Tibial nerve (tissue), 4 donors: Measurements from ENCODE around the gene ALB. TPM values are rescaled to one million over a fixed set of nuclear protein-coding genes. Genes with fewer than 3 reads are reported as not detected.

Experiments
- DNase-seq, 2 donors: peaks; one replicate each; pipeline ENCODE4 v3.0.0-alpha.2; 2019; ENCODE audit warnings: low spot score in 2 of 2
- H3K27ac ChIP-seq, 4 donors: fragments of 200-600 bp; sonication (generic) in 3 of 4; one replicate each; pipeline ENCODE4 v1.5.1; 2017 to 2019; ENCODE audit warnings: mild to moderate bottlenecking in 1 of 4
- H3K27me3 ChIP-seq, 2 donors: fragments of 200-600 bp; sonication (generic) in 1 of 2; one replicate each; pipeline versions ENCODE4 v1.5.1 to v1.6.0; 2017 to 2019
- H3K36me3 ChIP-seq, 3 donors: fragments of 200-600 bp; sonication (generic); one replicate each; pipeline ENCODE4 v1.5.1; 2018 to 2019
- H3K4me1 ChIP-seq, 4 donors: fragments of 200-600 bp; sonication (generic) in 3 of 4; one replicate each; pipeline ENCODE4 v1.5.1; 2017 to 2019
- H3K4me3 ChIP-seq, 4 donors: fragments of 200-600 bp; sonication (generic) in 3 of 4; one replicate each; pipeline ENCODE4 v1.5.1; 2017 to 2019; ENCODE audit warnings: mild to moderate bottlenecking in 1 of 4, moderate library complexity in 1 of 4
- H3K9me3 ChIP-seq, 4 donors: fragments of 200-600 bp; sonication (generic) in 3 of 4; one replicate each; pipeline ENCODE4 v1.5.1; 2017 to 2019
- EP300 ChIP-seq, 2 donors: sonication (generic); formaldehyde crosslinking; IDR thresholded peaks; one replicate each; pipeline ENCODE4 v1.6.1; 2017; ENCODE audit warnings: antibody characterized with exemption in 2 of 2, mild to moderate bottlenecking in 1 of 2
- POLR2A ChIP-seq, 2 donors: fragments of 450-650 bp; IDR thresholded peaks; one replicate each; pipeline ENCODE4 v1.6.1; 2017; ENCODE audit warnings: antibody characterized with exemption in 2 of 2, mild to moderate bottlenecking in 2 of 2, moderate library complexity in 2 of 2
- WGBS, 2 donors: methylation state at CpG; one replicate each; pipeline ENCODE4 v1.1.5; 2018; 5-methylcytosine and 5-hydroxymethylcytosine counted together
- total RNA-seq, 4 donors: library from RNA; depleted of rRNA; stranded (reverse); fragments of >200 nt; gene quantifications; one replicate each; pipeline ENCODE4 v1.1.0, GENCODE V29; 2016
- TF ChIP-seq, protein P1 (sequence below), 5 experiments: fragments of 200-600 bp in 3 of 5; fragments of 450-650 bp in 2 of 5; sonication (generic) in 3 of 5; IDR thresholded peaks; one replicate each; pipeline ENCODE4 v1.5.1; 2016 to 2019; ENCODE audit warnings: antibody characterized with exemption in 5 of 5, mild to moderate bottlenecking in 3 of 5, moderate library complexity in 2 of 5

Gene ALB
- total RNA-seq, 4 donors from 2014 or later = 1.7 to 2.4 (median 2.4) TPM; not detected in 1

DNA sequence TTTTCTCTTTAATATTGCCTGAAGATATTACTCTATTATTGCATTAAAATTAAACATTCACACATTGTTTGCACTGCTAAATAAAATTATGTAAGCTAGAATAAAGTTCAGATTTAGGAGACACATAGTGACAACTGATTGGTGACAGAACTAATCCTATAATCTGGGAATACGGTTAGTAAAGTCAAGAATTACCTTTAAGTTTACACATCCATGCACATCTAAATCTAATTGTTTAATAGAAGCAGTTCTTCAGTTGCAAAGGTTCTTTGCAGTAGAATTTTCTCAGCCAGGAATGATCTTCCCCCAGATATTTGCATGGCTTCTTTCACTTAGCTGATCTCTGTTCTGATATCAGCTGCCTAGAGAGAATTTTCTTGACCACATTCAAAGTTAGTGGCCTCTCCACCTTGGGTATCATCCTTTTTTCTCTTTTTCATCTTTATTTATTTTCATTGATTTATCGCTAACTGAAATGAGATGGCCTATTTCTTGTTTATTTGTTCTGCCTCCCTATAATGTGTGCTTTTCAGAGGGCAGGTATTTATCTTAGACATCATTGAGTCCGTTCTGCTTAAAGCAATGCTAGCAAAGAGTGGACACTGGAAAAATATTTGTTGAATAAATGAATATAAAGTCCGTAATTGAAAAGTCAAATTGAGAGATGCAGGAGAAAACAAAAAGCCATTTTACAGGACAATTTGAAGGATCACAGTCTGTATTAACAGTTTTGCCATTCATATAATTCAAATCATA is 44.5 kb downstream of the ALB start:
- Histone ChIP-seq H3K4me1 (peaks cover 0 to 8% (median 0%) of the 10 kb centered on the region in 4 donors), H3K4me3 (no peak overlapping the region), H3K27ac (no peak overlapping the region), H3K27me3 (no peaks in the 10 kb centered on the region), H3K36me3 (no peaks in the 10 kb centered on the region), H3K9me3 (no peaks in the 10 kb centered on the region)
- no peak for DNase-seq
- WGBS, 2 donors = 83 to 87% methylated on average over 4 of the region's 4 CpGs
- no peak for TF ChIP-seq POLR2A (IDR thresholded peaks at IDR 0.05)

DNA sequence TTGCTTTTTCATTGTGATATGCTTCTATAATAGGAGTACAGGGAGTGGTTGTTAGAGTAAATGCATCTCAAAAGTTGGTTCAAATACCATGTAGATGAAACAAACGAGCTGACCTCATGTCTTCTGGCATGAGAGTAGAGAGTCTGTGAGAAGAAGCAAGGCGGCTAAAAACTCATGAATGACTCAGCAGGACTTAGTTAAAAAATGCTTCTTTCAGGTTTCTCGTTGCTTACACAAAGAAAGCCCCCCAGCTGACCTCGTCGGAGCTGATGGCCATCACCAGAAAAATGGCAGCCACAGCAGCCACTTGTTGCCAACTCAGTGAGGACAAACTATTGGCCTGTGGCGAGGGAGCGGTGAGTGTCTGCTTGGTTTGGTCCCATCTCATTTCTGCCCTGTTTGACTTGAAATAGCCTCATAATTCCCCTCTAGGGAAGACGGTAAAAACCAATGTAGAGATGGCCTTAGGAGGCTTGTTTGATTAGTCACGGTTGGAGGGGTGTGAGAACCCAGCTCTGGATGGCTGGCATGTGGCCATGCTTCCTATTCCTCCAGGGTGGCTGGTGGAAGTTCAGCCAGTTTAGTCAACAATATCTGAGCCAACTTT is 46.4 kb downstream of the ALB start:
- no peaks in the 10 kb centered on the region for H3K27me3 ChIP-seq
- H3K4me1 ChIP-seq = peaks cover 0 to 8% (median 0%) of the 10 kb centered on the region in 4 donors
- H3K27ac ChIP-seq = no peak overlapping the region
- H3K9me3 ChIP-seq = no peaks in the 10 kb centered on the region
- 42 to 51% methylated on average over 9 of the region's 9 CpGs for WGBS, 2 donors
- no peak for DNase-seq
- no peaks in the 10 kb centered on the region for H3K36me3 ChIP-seq
- TF ChIP-seq EP300 (IDR thresholded peaks at IDR 0.05) = no peak
- TF ChIP-seq, protein P1, sequence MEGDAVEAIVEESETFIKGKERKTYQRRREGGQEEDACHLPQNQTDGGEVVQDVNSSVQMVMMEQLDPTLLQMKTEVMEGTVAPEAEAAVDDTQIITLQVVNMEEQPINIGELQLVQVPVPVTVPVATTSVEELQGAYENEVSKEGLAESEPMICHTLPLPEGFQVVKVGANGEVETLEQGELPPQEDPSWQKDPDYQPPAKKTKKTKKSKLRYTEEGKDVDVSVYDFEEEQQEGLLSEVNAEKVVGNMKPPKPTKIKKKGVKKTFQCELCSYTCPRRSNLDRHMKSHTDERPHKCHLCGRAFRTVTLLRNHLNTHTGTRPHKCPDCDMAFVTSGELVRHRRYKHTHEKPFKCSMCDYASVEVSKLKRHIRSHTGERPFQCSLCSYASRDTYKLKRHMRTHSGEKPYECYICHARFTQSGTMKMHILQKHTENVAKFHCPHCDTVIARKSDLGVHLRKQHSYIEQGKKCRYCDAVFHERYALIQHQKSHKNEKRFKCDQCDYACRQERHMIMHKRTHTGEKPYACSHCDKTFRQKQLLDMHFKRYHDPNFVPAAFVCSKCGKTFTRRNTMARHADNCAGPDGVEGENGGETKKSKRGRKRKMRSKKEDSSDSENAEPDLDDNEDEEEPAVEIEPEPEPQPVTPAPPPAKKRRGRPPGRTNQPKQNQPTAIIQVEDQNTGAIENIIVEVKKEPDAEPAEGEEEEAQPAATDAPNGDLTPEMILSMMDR (IDR thresholded peaks at IDR 0.05) = no peak
- TF ChIP-seq POLR2A (IDR thresholded peaks at IDR 0.05) = no peak
- H3K4me3 ChIP-seq = no peak overlapping the region

DNA sequence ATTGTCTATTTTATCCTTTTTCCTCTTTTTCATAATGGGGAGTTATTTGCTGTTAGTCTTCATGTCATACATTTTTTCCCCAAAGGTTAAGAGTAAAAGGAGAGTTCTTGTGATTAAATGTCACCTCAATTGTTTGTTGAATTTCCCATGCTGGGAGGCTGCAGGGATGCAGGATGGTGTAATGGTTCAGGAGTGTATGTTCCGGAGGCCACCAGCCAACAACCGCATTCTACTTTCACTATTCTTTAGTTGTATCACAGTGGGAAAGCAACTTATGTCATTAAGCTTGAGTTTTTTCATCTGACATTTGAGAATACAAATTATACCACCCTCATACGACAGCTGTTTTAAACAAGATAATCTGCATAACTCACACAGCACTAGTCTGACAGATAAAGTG is 47.3 kb downstream of the ALB start:
- peaks cover 0 to 8% (median 0%) of the 10 kb centered on the region in 4 donors for H3K4me1 ChIP-seq
- H3K36me3 ChIP-seq = no peaks in the 10 kb centered on the region
- no peak overlapping the region for H3K27ac ChIP-seq
- no peaks in the 10 kb centered on the region for H3K9me3 ChIP-seq
- no peaks in the 10 kb centered on the region for H3K27me3 ChIP-seq
- no peak for DNase-seq
- 45 to 56% methylated on average over 3 of the region's 3 CpGs for WGBS, 2 donors
- no peak overlapping the region for H3K4me3 ChIP-seq
- no peak for TF ChIP-seq EP300 (IDR thresholded peaks at IDR 0.05)
- TF ChIP-seq POLR2A (IDR thresholded peaks at IDR 0.05) = no peak
- TF ChIP-seq, protein P1 (IDR thresholded peaks at IDR 0.05) = no peak

DNA sequence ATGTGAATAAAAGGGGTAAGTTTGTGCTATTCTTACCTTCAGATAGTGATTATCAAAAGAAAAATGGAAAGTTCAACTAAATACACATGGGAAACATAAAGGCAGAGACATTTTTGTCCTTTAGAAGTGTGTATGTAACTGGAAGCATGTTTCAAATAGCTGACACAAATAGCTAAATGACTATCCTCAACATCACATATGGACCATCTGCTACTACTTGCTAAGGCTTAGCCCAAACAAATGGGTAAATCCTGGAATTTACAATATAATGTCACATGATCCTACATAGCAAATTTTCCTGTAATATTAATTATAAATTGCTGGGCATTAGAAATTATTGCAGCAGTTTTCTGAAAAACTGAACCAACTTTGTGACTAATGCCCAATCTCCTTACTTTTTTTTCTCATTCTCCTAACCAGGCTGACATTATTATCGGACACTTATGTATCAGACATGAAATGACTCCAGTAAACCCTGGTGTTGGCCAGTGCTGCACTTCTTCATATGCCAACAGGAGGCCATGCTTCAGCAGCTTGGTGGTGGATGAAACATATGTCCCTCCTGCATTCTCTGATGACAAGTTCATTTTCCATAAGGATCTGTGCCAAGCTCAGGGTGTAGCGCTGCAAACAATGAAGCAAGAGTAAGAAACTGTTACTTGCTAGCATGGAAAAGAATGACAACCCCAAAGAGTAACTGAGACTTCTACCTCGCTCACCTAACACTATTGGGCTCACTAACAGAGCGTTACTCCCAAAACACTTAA is 48.1 kb downstream of the ALB start:
- 91 to 94% methylated on average over 4 of the region's 4 CpGs for WGBS, 2 donors
- H3K36me3 ChIP-seq = no peaks in the 10 kb centered on the region

DNA sequence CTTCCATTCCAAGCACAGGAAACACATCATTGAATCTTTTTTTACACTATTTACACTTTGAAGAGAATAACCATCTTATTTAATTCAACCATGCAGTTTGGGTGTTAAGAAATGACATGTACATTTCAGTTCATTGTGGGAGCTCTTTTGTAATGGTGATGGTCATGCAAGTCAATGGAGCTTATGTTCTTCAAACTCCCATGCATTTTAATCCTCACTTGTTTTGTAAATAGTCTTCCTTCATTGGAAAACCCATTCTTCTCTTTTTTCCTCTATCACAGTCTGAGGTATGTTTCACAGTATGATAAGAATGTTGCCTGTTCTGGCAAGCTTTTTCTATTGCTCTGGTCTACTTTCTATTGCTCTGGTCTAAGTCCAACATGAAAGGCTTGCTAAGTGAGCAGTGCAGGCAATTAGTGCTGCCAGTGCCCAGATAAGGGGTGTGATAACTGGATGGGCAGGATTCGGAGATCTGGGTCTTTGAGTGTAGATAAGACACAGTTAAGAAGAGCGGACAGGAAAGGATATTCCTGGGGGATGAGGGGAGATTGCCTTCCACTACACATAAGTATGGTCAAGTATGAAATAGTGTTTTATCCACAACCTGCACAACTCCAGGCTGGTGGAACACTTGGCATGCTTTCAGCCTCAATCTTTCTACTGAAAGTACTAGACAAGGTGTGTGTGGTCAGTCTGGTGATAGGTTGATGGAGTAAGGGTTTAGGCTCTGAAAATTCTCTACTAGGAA is 49.0 kb downstream of the ALB start:
- 67 to 68% methylated on average over 2 of the region's 2 CpGs for WGBS, 2 donors
- TF ChIP-seq, protein P1 (IDR thresholded peaks at IDR 0.05) = no peak
- no peaks in the 10 kb centered on the region for H3K36me3 ChIP-seq
- no peaks in the 10 kb centered on the region for H3K27me3 ChIP-seq
- no peaks in the 10 kb centered on the region for H3K9me3 ChIP-seq
- H3K27ac ChIP-seq = no peak overlapping the region
- DNase-seq = no peak
- no peak overlapping the region for H3K4me3 ChIP-seq
- peaks cover 0 to 8% (median 0%) of the 10 kb centered on the region in 4 donors for H3K4me1 ChIP-seq

More for the DNA sequence above, 48.1 kb downstream of the ALB start:
- TF ChIP-seq, protein P1 (IDR thresholded peaks at IDR 0.05) = no peak
- TF ChIP-seq EP300 (IDR thresholded peaks at IDR 0.05) (no peak), POLR2A (IDR thresholded peaks at IDR 0.05) (no peak)
- Histone ChIP-seq H3K9me3 (no peaks in the 10 kb centered on the region), H3K4me3 (no peak overlapping the region), H3K27ac (no peak overlapping the region), H3K27me3 (no peaks in the 10 kb centered on the region), H3K4me1 (peaks cover 0 to 8% (median 0%) of the 10 kb centered on the region in 4 donors)
- DNase-seq = no peak
